ENCODE measurements around the gene JMJD1C.
A peak's percentile ranks its signal among the peaks of the same experiment; 100 is the strongest.
"Not testable (repeated sequence)": the region's sequence is repeated elsewhere in the genome, so short reads cannot be mapped to it uniquely, and the experiment has no call there.

The JMJD1C gene

DNA sequence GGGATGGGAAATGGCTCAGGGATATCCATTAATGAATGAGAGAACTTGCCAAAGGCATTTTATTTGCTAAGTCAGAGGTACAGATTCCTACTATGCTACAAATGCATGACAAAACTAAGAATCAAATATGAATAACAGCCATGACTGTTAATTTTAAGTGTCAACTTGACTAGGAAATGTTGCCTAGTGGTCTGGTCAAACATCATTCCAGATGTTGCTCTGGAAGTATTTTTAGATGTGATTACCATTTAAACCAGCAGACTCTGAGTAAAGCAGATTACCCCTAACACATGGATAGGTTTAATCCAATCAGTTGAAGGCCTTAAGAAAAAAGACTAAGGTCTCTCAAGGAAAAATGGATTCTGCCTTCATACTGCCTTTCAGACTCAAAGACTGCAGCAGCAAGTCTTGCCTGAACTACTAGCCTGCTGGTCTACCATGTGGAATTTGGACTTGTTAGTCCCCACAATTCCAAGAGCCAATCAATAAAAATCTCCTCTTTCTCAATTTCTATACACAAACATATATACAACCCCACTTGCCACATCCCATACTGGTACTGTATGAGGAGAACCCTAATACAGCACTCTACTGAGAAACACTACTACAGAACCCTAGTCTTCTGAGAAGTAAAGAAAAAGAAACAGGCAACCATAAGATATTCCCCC is 213.5 kb downstream of the JMJD1C start:
- DNase-seq (ENCODE audit: insufficient read length, low spot score) (no peak), FAIRE-seq (no peak)
- TF ChIP-seq POU2F2 (IDR thresholded peaks at IDR 0.05; ENCODE audit: low read depth, low read length) (no peak), SPI1 (IDR thresholded peaks at IDR 0.05; ENCODE audit: low read depth, low read length) (no peak), PAX5 (IDR thresholded peaks at IDR 0.05; ENCODE audit: insufficient read depth, low read length, severe bottlenecking) (no peak), POLR2A (IDR thresholded peaks at IDR 0.05; ENCODE audit: low read depth, low read length) (no peak), POLR2AphosphoS5 (IDR thresholded peaks at IDR 0.05; ENCODE audit: low read depth, low read length) (no peak), TAF1 (IDR thresholded peaks at IDR 0.05; ENCODE audit: low read depth, low read length) (no peak)

- FAIRE-seq (no peak), DNase-seq (ENCODE audit: insufficient read length, low spot score) (no peak)
- TF ChIP-seq POU2F2 (IDR thresholded peaks at IDR 0.05; ENCODE audit: low read depth, low read length) (no peak), POLR2A (IDR thresholded peaks at IDR 0.05; ENCODE audit: low read depth, low read length) (no peak), POLR2AphosphoS5 (IDR thresholded peaks at IDR 0.05; ENCODE audit: low read depth, low read length) (no peak), TAF1 (IDR thresholded peaks at IDR 0.05; ENCODE audit: low read depth, low read length) (no peak), SPI1 (IDR thresholded peaks at IDR 0.05; ENCODE audit: low read depth, low read length) (no peak), PAX5 (IDR thresholded peaks at IDR 0.05; ENCODE audit: insufficient read depth, low read length, severe bottlenecking) (no peak)
These were observed 215.7 kb downstream of the JMJD1C start for GRCh38 chr10:63250032-63250431.

DNA sequence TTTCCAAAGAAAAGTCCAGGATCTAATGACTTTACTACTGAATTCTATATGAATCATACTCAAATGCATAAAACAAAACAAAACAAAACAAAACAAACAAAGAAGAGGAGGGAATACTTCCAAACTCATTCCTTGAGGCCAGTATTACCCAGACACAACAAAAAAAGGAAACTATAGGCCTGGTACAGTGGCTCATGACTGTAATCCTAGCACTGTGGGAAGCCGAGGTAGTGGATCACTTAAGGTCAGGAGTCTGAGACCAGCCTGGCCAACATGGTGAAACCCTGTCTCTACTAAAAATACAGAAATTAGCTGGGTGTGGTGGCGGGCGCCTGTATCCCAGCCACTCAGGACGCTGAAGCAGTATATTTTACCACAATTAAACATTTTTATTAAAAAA is 218.0 kb downstream of the JMJD1C start:
- no peak for TF ChIP-seq POLR2AphosphoS5 (IDR thresholded peaks at IDR 0.05; ENCODE audit: low read depth, low read length)
- FAIRE-seq (no peak), DNase-seq (ENCODE audit: insufficient read length, low spot score) (no peak)

- TF ChIP-seq SPI1 (IDR thresholded peaks at IDR 0.05; ENCODE audit: low read depth, low read length) (no peak), POLR2AphosphoS5 (IDR thresholded peaks at IDR 0.05; ENCODE audit: low read depth, low read length) (no peak), TAF1 (IDR thresholded peaks at IDR 0.05; ENCODE audit: low read depth, low read length) (no peak), PAX5 (IDR thresholded peaks at IDR 0.05; ENCODE audit: insufficient read depth, low read length, severe bottlenecking) (no peak), POU2F2 (IDR thresholded peaks at IDR 0.05; ENCODE audit: low read depth, low read length) (no peak), POLR2A (IDR thresholded peaks at IDR 0.05; ENCODE audit: low read depth, low read length) (no peak)
- DNase-seq (ENCODE audit: insufficient read length, low spot score) (no peak), FAIRE-seq (no peak)
These were observed 219.4 kb downstream of the JMJD1C start for GRCh38 chr10:63246356-63246755.

DNA sequence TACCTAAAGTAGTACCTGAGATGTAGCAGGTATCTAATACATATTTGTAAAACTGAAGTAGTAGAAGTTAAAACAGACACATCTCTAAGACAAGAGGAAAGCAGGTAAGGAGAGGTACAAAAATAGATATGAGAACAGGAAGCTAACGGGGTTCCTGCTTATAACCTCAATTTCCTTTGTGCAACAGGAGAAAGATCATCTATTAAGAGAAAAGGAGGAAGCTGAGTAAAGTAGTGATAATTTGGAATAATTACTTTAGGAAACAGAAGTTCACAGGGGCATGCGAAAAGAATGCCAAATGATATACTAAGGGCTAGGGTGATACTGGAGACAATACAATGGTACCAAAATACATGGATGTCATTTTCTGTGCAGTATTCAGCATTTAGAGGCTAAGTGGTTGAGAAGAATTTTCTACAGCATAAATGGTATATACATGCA is 223.9 kb downstream of the JMJD1C start:
- TF ChIP-seq PAX5 (IDR thresholded peaks at IDR 0.05; ENCODE audit: insufficient read depth, low read length, severe bottlenecking) (no peak), POLR2AphosphoS5 (IDR thresholded peaks at IDR 0.05; ENCODE audit: low read depth, low read length) (no peak), POU2F2 (IDR thresholded peaks at IDR 0.05; ENCODE audit: low read depth, low read length) (no peak)
- FAIRE-seq, result peak; percentile 5

GRCh38 chr10:63240807-63241206 is 225.0 kb downstream of the JMJD1C start:
- FAIRE-seq, result no peak
- TF ChIP-seq SPI1 (IDR thresholded peaks at IDR 0.05; ENCODE audit: low read depth, low read length) (no peak), POU2F2 (IDR thresholded peaks at IDR 0.05; ENCODE audit: low read depth, low read length) (no peak), POLR2A (IDR thresholded peaks at IDR 0.05; ENCODE audit: low read depth, low read length) (no peak), POLR2AphosphoS5 (IDR thresholded peaks at IDR 0.05; ENCODE audit: low read depth, low read length) (no peak), PAX5 (IDR thresholded peaks at IDR 0.05; ENCODE audit: insufficient read depth, low read length, severe bottlenecking) (no peak), TAF1 (IDR thresholded peaks at IDR 0.05; ENCODE audit: low read depth, low read length) (no peak)
- no peak for DNase-seq (ENCODE audit: insufficient read length, low spot score)

More for the DNA sequence above, 223.9 kb downstream of the JMJD1C start:
- DNase-seq (ENCODE audit: insufficient read length, low spot score), result no peak

DNA sequence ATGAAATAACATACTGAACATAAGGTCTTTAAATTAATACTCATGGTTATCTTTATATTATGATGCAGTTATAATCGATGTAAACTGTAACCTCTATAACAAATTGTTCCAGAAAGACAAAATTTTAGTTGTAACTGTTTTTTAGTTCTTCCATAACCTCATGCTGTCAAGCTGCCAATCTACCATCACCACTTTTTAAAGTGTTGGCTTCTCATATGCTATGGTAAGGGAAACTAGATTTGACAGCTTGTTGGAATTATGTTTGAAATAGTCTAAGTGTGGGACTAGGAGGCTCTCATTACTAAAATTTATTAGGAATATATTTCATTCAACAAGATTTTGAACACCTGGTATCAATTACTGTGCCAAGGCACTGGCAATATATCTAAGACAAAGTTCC is 227.3 kb downstream of the JMJD1C start:
- TF ChIP-seq POLR2AphosphoS5 (IDR thresholded peaks at IDR 0.05; ENCODE audit: low read depth, low read length) (no peak), POU2F2 (IDR thresholded peaks at IDR 0.05; ENCODE audit: low read depth, low read length) (no peak)
- DNase-seq (ENCODE audit: insufficient read length, low spot score) (no peak), FAIRE-seq (no peak)

GRCh38 chr10:63237396-63237795 is 228.4 kb downstream of the JMJD1C start:
- DNase-seq (ENCODE audit: insufficient read length, low spot score) (no peak), FAIRE-seq (no peak)
- TF ChIP-seq SPI1 (IDR thresholded peaks at IDR 0.05; ENCODE audit: low read depth, low read length), result no peak
- TF ChIP-seq POLR2A (IDR thresholded peaks at IDR 0.05; ENCODE audit: low read depth, low read length), result no peak
- TF ChIP-seq TAF1 (IDR thresholded peaks at IDR 0.05; ENCODE audit: low read depth, low read length), result no peak
- TF ChIP-seq POLR2AphosphoS5 (IDR thresholded peaks at IDR 0.05; ENCODE audit: low read depth, low read length), result no peak
- no peak for TF ChIP-seq POU2F2 (IDR thresholded peaks at IDR 0.05; ENCODE audit: low read depth, low read length)
- no peak for TF ChIP-seq PAX5 (IDR thresholded peaks at IDR 0.05; ENCODE audit: insufficient read depth, low read length, severe bottlenecking)

DNA sequence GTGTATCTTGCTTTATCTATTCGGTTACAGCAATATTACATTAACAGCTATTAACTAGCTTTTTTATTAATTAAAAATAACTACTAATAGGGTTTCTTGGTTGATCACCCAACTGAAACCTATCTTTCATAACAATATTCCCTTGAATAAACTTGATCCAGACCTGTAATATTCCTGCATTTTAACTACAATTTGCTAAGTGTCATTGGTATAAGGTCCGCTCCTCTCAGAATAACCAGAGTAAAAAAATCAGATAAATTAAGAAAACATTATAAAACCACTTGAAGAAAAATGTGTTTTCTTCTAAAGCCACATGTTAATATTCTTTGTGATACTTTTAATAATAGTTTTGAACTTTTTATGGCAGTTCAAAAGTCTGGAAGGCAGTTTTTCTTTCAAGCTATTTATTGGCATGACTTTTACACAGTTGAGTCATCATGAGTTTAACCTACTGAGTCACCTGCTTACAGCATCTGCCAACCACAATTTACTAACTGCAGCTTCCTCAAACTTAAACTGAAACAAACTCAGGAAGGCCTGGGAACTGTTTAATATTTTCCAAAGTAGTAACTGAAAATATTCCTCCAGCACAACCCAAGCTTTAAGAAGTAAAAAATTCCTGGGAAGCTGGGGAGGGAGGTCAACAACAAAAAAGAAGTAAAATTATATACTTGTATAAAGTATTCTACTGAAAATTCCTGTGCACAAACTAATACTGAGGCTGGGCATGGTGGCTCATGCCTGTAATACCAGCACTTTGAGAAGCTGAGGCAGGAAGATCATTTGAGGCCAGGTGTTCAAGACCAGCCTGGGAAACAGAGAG is 229.5 kb downstream of the JMJD1C start:
- FAIRE-seq, result peak; percentile 72
- peak; percentile 7 for DNase-seq (ENCODE audit: insufficient read length, low spot score)
- no peak for TF ChIP-seq POU2F2 (IDR thresholded peaks at IDR 0.05; ENCODE audit: low read depth, low read length)
- peak; percentile 51 for TF ChIP-seq SPI1 (IDR thresholded peaks at IDR 0.05; ENCODE audit: low read depth, low read length)

GRCh38 chr10:63235136-63235535 is 230.6 kb downstream of the JMJD1C start:
- not testable (repeated sequence) for DNase-seq (ENCODE audit: insufficient read length, low spot score); FAIRE-seq
